GM12864 (cell line): Measurements from ENCODE around the gene CDH4.

ENCODE experiments used
- DNase-seq: peaks from one replicate; pipeline ENCODE4 v3.0.0-alpha.2; 2011; ENCODE audit warnings: low read depth
- H3K4me3 ChIP-seq: 2 replicates; pipeline ENCODE4 v1.5.1; 2011; ENCODE audit warnings: mild to moderate bottlenecking, low read depth, low read length, control low read depth
- TF ChIP-seq, protein P1 (sequence below): IDR thresholded peaks from 2 replicates; pipeline ENCODE4 v1.5.1; 2011; ENCODE audit warnings: low read depth, mild to moderate bottlenecking, moderate library complexity, low read length, control low read depth, inconsistent platforms; ENCODE audit errors: missing control alignments

Gene CDH4

GRCh38 chr20:61913423-61914225 lies 661.6 kb downstream of the CDH4 start:
- no peak for DNase-seq
- TF ChIP-seq, protein P1, sequence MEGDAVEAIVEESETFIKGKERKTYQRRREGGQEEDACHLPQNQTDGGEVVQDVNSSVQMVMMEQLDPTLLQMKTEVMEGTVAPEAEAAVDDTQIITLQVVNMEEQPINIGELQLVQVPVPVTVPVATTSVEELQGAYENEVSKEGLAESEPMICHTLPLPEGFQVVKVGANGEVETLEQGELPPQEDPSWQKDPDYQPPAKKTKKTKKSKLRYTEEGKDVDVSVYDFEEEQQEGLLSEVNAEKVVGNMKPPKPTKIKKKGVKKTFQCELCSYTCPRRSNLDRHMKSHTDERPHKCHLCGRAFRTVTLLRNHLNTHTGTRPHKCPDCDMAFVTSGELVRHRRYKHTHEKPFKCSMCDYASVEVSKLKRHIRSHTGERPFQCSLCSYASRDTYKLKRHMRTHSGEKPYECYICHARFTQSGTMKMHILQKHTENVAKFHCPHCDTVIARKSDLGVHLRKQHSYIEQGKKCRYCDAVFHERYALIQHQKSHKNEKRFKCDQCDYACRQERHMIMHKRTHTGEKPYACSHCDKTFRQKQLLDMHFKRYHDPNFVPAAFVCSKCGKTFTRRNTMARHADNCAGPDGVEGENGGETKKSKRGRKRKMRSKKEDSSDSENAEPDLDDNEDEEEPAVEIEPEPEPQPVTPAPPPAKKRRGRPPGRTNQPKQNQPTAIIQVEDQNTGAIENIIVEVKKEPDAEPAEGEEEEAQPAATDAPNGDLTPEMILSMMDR: no peak
- no peak overlapping the region for H3K4me3 ChIP-seq

DNA sequence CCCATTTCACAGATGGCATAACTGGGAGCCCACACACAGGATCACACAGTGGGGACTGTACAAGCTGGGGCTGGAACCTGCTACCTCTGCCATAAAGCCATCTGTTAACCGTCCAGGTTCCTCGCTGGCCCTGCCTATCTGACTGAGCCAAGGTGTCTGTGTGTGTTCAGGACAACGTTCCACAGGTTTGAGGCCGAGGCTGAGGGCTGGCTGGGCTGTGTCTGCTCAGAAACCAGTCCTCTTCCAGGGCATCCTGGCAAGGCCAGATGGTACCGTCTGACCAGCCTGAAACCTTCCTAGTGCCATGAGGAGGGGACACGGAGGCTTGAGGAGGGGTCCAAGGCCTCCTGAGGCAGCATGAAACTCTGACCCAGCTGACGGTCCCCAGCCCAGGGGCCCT lies 663.0 kb downstream of the CDH4 start:
- H3K4me3 ChIP-seq: no peak overlapping the region
- TF ChIP-seq, protein P1: no peak
- no peak for DNase-seq

GRCh38 chr20:61916318-61916891 lies 664.3 kb downstream of the CDH4 start:
- no peak overlapping the region for H3K4me3 ChIP-seq
- DNase-seq: no peak
- TF ChIP-seq, protein P1: no peak

- TF ChIP-seq, protein P1: no peak
- DNase-seq: no peak
- no peak overlapping the region for H3K4me3 ChIP-seq
These were observed 665.5 kb downstream of the CDH4 start for GRCh38 chr20:61917474-61918145.

DNA sequence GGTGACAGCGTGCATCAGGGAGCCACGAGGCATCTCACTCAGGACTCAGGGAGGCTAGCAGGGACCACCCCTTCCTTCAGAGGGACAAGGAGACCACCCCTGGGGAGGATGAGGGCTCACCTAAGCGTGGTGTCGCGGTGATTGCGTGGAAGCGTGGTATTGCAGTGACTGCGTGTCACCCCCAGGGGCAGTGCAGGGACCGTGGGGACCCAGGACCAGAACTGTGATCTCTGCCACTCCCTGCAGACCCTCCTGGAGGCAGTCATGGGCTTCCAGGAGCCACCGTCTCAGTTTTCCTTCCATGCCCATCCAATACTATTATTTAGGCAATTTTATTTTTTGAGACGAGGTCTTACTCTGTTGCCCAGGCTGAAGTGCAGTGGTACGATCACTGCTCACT lies 666.5 kb downstream of the CDH4 start:
- no peak overlapping the region for H3K4me3 ChIP-seq
- DNase-seq: no peak
- TF ChIP-seq, protein P1: peak; percentile 29

GRCh38 chr20:61919239-61919638 lies 667.2 kb downstream of the CDH4 start:
- DNase-seq: no peak
- no peak overlapping the region for H3K4me3 ChIP-seq
- TF ChIP-seq, protein P1: no peak
